ENCODE measurements around the gene EPB41L2.

DNA sequence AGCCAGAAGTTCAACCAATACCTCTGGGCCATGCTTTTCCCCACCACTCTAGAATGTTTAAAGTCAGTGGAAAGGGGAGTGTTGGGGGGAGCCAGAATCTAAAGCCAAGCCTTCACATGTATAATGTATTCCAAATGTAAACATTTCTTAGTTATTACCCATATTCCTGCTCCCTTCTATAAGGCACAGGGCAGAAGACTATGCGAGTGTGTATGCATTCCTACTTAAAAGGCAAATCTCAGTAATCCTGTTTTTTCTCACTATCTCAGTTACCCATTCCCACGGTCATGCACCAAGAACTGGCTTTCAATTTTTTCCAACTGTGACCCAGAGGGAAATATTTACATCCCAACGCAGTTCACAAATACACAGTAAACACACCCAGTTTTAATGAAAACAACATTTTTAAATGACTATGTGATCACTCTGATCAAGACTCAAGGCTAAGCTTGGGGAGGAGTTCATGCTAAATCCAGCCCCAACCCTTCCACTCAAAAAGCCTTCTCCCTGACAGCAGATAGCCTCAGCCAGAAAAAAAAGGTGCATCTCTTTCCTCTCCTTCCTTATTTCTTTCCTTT lies 57.5 kb downstream of the EPB41L2 start:
- TF ChIP-seq, protein P1, sequence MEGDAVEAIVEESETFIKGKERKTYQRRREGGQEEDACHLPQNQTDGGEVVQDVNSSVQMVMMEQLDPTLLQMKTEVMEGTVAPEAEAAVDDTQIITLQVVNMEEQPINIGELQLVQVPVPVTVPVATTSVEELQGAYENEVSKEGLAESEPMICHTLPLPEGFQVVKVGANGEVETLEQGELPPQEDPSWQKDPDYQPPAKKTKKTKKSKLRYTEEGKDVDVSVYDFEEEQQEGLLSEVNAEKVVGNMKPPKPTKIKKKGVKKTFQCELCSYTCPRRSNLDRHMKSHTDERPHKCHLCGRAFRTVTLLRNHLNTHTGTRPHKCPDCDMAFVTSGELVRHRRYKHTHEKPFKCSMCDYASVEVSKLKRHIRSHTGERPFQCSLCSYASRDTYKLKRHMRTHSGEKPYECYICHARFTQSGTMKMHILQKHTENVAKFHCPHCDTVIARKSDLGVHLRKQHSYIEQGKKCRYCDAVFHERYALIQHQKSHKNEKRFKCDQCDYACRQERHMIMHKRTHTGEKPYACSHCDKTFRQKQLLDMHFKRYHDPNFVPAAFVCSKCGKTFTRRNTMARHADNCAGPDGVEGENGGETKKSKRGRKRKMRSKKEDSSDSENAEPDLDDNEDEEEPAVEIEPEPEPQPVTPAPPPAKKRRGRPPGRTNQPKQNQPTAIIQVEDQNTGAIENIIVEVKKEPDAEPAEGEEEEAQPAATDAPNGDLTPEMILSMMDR (IDR thresholded peaks at IDR 0.05), result no peak
- no peak for TF ChIP-seq POLR2A (IDR thresholded peaks at IDR 0.05)
